Astrocyte (in vitro differentiated cells and primary cell): ENCODE measurements around the gene ENTPD7. TPM values are rescaled to one million over a fixed set of nuclear protein-coding genes. Genes with fewer than 3 reads are reported as not detected.
A peak's percentile ranks its signal among the peaks of the same experiment; 100 is the strongest.

Experiments used
- DNase-seq: peaks from one replicate; pipeline ENCODE4 v3.0.0-alpha.2; 2010; ENCODE audit warnings: low read depth
- FAIRE-seq: peaks from 2 replicates; lab custom pipeline; 2011; peaks lifted over from hg19 to GRCh38; lab: Jason Lieb, UNC
- H2AFZ ChIP-seq: 2 replicates; pipeline ENCODE4 v1.6.0; 2012; ENCODE audit warnings: low read depth, low read length, inconsistent platforms
- H3K27ac ChIP-seq: 2 replicates; pipeline ENCODE4 v1.5.1; 2011; ENCODE audit warnings: low read depth, low read length, inconsistent platforms
- H3K27me3 ChIP-seq: 2 replicates; pipeline ENCODE4 v1.6.0; 2011; ENCODE audit warnings: low read length, inconsistent platforms; ENCODE audit not compliant: insufficient read depth
- H3K36me3 ChIP-seq: 2 replicates; pipeline ENCODE4 v1.5.1; 2011; ENCODE audit warnings: low read length, inconsistent platforms; ENCODE audit not compliant: insufficient read depth
- H3K4me1 ChIP-seq: 2 replicates; pipeline ENCODE4 v1.5.1; 2011; ENCODE audit warnings: low read length, inconsistent platforms; ENCODE audit not compliant: insufficient read depth
- H3K4me2 ChIP-seq: 2 replicates; pipeline ENCODE4 v1.6.0; 2012; ENCODE audit warnings: low read length, inconsistent platforms
- H3K4me3 ChIP-seq: 2 replicates; pipeline ENCODE4 v1.5.1; 2011; ENCODE audit warnings: low read depth, mild to moderate bottlenecking, low read length, inconsistent platforms; ENCODE audit not compliant: insufficient read depth
- H3K79me2 ChIP-seq: 2 replicates; pipeline ENCODE4 v1.6.0; 2012; ENCODE audit warnings: mild to moderate bottlenecking, low read length, inconsistent platforms; ENCODE audit not compliant: insufficient read depth
- H3K9ac ChIP-seq: 2 replicates; pipeline ENCODE4 v1.6.0; 2012; ENCODE audit warnings: mild to moderate bottlenecking, low read length, inconsistent platforms
- H3K9me3 ChIP-seq: 2 replicates; pipeline ENCODE4 v1.5.1; 2012; ENCODE audit warnings: low read depth, mild to moderate bottlenecking, low read length, inconsistent platforms; ENCODE audit not compliant: insufficient read depth
- H4K20me1 ChIP-seq: 2 replicates; pipeline ENCODE4 v1.6.0; 2012; ENCODE audit warnings: low read length, inconsistent platforms; ENCODE audit not compliant: insufficient read depth
- H3K27ac Mint-ChIP-seq: one replicate; pipeline ENCODE4 v1.8.0; 2021; ENCODE audit warnings: mild to moderate bottlenecking, mixed read lengths; ENCODE audit not compliant: unreplicated experiment
- H3K27me3 Mint-ChIP-seq: one replicate; pipeline ENCODE4 v1.8.0; 2021; ENCODE audit warnings: low read depth, mixed read lengths; ENCODE audit not compliant: unreplicated experiment
- H3K36me3 Mint-ChIP-seq: one replicate; pipeline ENCODE4 v1.8.0; 2021; ENCODE audit warnings: low read depth, mixed read lengths; ENCODE audit not compliant: unreplicated experiment
- H3K4me1 Mint-ChIP-seq: one replicate; pipeline ENCODE4 v1.8.0; 2021; ENCODE audit warnings: low read depth, mixed read lengths; ENCODE audit not compliant: unreplicated experiment
- H3K4me3 Mint-ChIP-seq: one replicate; pipeline ENCODE4 v1.8.0; 2021; ENCODE audit warnings: mild to moderate bottlenecking, moderate library complexity, mixed read lengths; ENCODE audit not compliant: unreplicated experiment
- H3K9me3 Mint-ChIP-seq: one replicate; pipeline ENCODE4 v1.8.0; 2021; ENCODE audit warnings: mild to moderate bottlenecking, mixed read lengths; ENCODE audit not compliant: unreplicated experiment
- EZH2 ChIP-seq: IDR thresholded peaks from 2 replicates; pipeline ENCODE4 v1.6.1; 2012; ENCODE audit warnings: mild to moderate bottlenecking, low read length, inconsistent platforms; ENCODE audit not compliant: insufficient read depth
- total RNA-seq: library from RNA; stranded (reverse); gene quantifications from 2 replicates; pipeline ENCODE4 v1.2.1, GENCODE V29; 2021
- TF ChIP-seq, protein P1 (sequence below): IDR thresholded peaks from 2 replicates; pipeline ENCODE4 v1.5.1; 2011; ENCODE audit warnings: low read depth, mild to moderate bottlenecking, inconsistent platforms, low read length, moderate library complexity; ENCODE audit not compliant: insufficient read depth

ENTPD7 gene
- total RNA-seq, 1 donor from 2014 or later = 21.6 TPM

DNA sequence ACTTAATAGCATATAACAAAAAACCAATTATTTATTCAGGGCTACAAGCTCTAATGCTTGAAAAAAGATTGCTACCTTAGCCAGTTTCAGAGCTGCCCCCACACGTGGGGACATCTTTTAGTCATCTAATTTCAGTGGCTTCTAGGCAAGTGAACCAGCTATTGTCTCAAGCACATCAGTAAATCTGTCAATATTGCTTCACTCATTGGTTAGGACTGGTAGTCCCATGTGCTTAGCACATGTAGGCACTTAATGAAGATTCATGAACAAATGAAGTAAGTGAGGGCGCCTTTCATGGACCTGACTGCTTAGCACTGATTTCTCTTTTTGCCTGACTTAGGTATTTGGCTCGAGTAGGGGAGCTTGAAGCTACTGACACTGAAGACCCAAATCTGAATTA lies 19.6 kb downstream of the ENTPD7 start:
- Histone ChIP-seq H2AFZ (no peak overlapping the region), H3K79me2 (peaks cover 20% of the 10 kb centered on the region), H3K4me1 (peaks cover 5% of the 10 kb centered on the region), H3K36me3 (peaks cover 33% of the 10 kb centered on the region), H3K9ac (no peak overlapping the region), H3K4me3 (no peak overlapping the region), H3K9me3 (no peaks in the 10 kb centered on the region), H3K27ac (no peak overlapping the region), H3K4me2 (no peak overlapping the region), H3K27me3 (no peaks in the 10 kb centered on the region), H4K20me1 (peaks cover 10% of the 10 kb centered on the region)
- no peak for DNase-seq
- FAIRE-seq = no peak
- Mint-ChIP-seq H3K4me1 (peaks cover 4% of the 10 kb centered on the region), H3K9me3 (no peaks in the 10 kb centered on the region), H3K27me3 (no peaks in the 10 kb centered on the region), H3K36me3 (peaks cover 12% of the 10 kb centered on the region), H3K27ac (no peak overlapping the region), H3K4me3 (no peak overlapping the region)
- TF ChIP-seq, protein P1, sequence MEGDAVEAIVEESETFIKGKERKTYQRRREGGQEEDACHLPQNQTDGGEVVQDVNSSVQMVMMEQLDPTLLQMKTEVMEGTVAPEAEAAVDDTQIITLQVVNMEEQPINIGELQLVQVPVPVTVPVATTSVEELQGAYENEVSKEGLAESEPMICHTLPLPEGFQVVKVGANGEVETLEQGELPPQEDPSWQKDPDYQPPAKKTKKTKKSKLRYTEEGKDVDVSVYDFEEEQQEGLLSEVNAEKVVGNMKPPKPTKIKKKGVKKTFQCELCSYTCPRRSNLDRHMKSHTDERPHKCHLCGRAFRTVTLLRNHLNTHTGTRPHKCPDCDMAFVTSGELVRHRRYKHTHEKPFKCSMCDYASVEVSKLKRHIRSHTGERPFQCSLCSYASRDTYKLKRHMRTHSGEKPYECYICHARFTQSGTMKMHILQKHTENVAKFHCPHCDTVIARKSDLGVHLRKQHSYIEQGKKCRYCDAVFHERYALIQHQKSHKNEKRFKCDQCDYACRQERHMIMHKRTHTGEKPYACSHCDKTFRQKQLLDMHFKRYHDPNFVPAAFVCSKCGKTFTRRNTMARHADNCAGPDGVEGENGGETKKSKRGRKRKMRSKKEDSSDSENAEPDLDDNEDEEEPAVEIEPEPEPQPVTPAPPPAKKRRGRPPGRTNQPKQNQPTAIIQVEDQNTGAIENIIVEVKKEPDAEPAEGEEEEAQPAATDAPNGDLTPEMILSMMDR = no peak
- no peak for TF ChIP-seq EZH2

DNA sequence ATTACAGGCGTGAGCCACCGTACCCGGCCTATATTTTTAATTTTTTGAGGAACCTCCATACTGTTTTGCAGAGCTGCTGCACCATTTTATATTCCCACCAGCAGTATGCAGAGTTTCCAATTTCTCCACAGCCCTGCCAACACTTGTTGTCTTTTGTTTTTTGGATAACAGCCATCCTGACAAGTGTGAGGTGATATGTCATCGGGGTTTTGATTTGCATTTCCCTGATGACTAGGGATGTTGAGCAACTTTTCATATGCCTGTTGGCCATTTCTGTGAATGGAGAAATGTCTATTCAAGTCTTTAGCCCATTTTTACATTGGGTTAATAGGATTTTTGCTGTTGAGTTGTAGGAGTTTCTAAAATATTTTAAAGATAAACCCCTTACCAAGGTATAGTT lies 22.2 kb downstream of the ENTPD7 start:
- H3K36me3 Mint-ChIP-seq = peaks cover 11% of the 10 kb centered on the region
- Histone ChIP-seq H3K9me3 (no peaks in the 10 kb centered on the region), H3K27me3 (no peaks in the 10 kb centered on the region), H3K4me3 (no peak overlapping the region), H2AFZ (no peak overlapping the region), H3K4me1 (peaks cover under 1% of the 10 kb centered on the region), H3K9ac (no peak overlapping the region), H3K36me3 (peaks cover 52% of the 10 kb centered on the region), H3K4me2 (no peak overlapping the region), H3K79me2 (peaks cover 11% of the 10 kb centered on the region), H4K20me1 (peaks cover 6% of the 10 kb centered on the region), H3K27ac (peak overlapping the region; percentile 64)
- FAIRE-seq = peak; percentile 62
- H3K4me3 Mint-ChIP-seq = no peak overlapping the region
- H3K4me1 Mint-ChIP-seq = no peaks in the 10 kb centered on the region
- peak; percentile 78 for DNase-seq
- H3K9me3 Mint-ChIP-seq = no peaks in the 10 kb centered on the region
- TF ChIP-seq EZH2 = no peak
- TF ChIP-seq, protein P1 = no peak
- no peak overlapping the region for H3K27ac Mint-ChIP-seq
- no peaks in the 10 kb centered on the region for H3K27me3 Mint-ChIP-seq

GRCh38 chr10:99682032-99682431 lies 22.7 kb downstream of the ENTPD7 start:
- H3K36me3 Mint-ChIP-seq = peaks cover 11% of the 10 kb centered on the region
- peak overlapping the region; percentile 64 for H3K27ac ChIP-seq
- H3K27ac Mint-ChIP-seq = no peak overlapping the region
- FAIRE-seq (no peak), DNase-seq (peak; percentile 69)
- H2AFZ ChIP-seq = no peak overlapping the region
- H3K4me1 Mint-ChIP-seq = no peaks in the 10 kb centered on the region
- H3K4me1 ChIP-seq = no peaks in the 10 kb centered on the region
- H3K36me3 ChIP-seq = peaks cover 55% of the 10 kb centered on the region
- no peak overlapping the region for H3K4me3 Mint-ChIP-seq
- TF ChIP-seq, protein P1 = no peak
- no peak for TF ChIP-seq EZH2
- H3K9me3 Mint-ChIP-seq = no peaks in the 10 kb centered on the region
- H3K4me3 ChIP-seq = no peak overlapping the region
- H3K4me2 ChIP-seq = no peak overlapping the region
- no peaks in the 10 kb centered on the region for H3K9me3 ChIP-seq
- no peaks in the 10 kb centered on the region for H3K27me3 Mint-ChIP-seq
- H3K9ac ChIP-seq = no peak overlapping the region
- H3K79me2 ChIP-seq = peaks cover 9% of the 10 kb centered on the region
- H3K27me3 ChIP-seq = no peaks in the 10 kb centered on the region
- peaks cover 6% of the 10 kb centered on the region for H4K20me1 ChIP-seq
